BE2C (cell line): ENCODE measurements around the gene CTSO.

ENCODE experiments used
- DNase-seq: peaks from one replicate; pipeline ENCODE4 v3.0.0-alpha.2; 2020
- H3K27me3 ChIP-seq: fragments of 250-450 bp; sonication (Bioruptor Pico); 2 replicates; pipeline ENCODE4 v1.5.1; 2020; ENCODE audit warnings: mild to moderate bottlenecking
- H3K36me3 ChIP-seq: fragments of 250-450 bp; sonication (Bioruptor Pico); 2 replicates; pipeline ENCODE4 v1.5.1; 2020; ENCODE audit warnings: mild to moderate bottlenecking
- H3K4me1 ChIP-seq: fragments of 250-450 bp; sonication (Bioruptor Pico); 2 replicates; pipeline ENCODE4 v1.5.1; 2020
- H3K4me3 ChIP-seq: 2 replicates; pipeline ENCODE4 v1.5.1; 2011; ENCODE audit warnings: low read depth, low read length
- H3K9me3 ChIP-seq: fragments of 250-450 bp; sonication (Bioruptor Pico); 2 replicates; pipeline ENCODE4 v1.5.1; 2020
- TF ChIP-seq, protein P1 (sequence below): IDR thresholded peaks from 2 replicates; pipeline ENCODE4 v1.5.1; 2012; ENCODE audit warnings: mild to moderate bottlenecking, low read depth, low read length

Gene CTSO

DNA sequence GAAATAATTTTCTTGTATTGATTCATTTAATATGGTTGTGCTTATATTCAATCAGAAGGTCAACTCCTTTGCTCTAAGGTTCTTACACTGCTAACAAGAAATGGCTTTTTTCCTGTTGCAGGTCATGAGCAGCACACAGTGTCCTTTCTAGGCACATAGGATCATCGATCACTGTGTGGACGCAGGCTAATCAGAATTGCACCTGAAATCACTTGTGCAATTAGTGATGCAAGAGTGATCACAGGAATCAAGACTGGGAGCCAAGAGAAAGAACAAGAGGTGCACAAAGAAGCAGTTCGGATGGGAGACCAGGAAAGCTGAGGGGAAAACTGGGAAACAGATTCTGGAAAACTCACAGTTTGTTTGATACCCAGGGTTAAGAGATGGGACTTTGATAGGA is 29.0 kb downstream of the CTSO start:
- TF ChIP-seq, protein P1, sequence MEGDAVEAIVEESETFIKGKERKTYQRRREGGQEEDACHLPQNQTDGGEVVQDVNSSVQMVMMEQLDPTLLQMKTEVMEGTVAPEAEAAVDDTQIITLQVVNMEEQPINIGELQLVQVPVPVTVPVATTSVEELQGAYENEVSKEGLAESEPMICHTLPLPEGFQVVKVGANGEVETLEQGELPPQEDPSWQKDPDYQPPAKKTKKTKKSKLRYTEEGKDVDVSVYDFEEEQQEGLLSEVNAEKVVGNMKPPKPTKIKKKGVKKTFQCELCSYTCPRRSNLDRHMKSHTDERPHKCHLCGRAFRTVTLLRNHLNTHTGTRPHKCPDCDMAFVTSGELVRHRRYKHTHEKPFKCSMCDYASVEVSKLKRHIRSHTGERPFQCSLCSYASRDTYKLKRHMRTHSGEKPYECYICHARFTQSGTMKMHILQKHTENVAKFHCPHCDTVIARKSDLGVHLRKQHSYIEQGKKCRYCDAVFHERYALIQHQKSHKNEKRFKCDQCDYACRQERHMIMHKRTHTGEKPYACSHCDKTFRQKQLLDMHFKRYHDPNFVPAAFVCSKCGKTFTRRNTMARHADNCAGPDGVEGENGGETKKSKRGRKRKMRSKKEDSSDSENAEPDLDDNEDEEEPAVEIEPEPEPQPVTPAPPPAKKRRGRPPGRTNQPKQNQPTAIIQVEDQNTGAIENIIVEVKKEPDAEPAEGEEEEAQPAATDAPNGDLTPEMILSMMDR: no peak
- Histone ChIP-seq H3K9me3 (no peaks in the 10 kb centered on the region), H3K36me3 (no peaks in the 10 kb centered on the region), H3K27me3 (no peaks in the 10 kb centered on the region), H3K4me1 (no peaks in the 10 kb centered on the region), H3K4me3 (no peak overlapping the region)
- no peak for DNase-seq

DNA sequence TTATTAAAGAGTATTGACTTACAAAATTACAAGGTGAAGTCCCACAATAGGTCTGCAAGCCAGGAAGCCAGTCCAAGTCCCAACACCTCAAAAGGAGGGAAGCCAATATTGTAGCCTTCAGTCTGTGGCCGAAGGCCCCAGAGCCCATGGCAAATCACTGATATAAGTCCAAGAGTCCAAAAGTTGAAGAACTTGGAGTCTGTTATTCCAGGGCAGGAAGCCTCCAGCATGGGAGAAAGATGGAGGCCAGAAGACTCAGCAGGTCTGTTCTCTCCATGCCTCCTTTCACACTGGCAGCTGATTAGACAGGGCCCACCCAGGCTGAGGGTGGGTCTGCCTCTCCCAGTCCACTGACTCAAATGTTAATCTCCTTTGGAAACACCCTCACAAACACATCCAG is 32.1 kb downstream of the CTSO start:
- H3K4me3 ChIP-seq: no peak overlapping the region
- DNase-seq: no peak
- TF ChIP-seq, protein P1: no peak
- H3K9me3 ChIP-seq: no peaks in the 10 kb centered on the region
- H3K27me3 ChIP-seq: no peaks in the 10 kb centered on the region; the same call in 1 of the 2 replicates
- no peaks in the 10 kb centered on the region for H3K36me3 ChIP-seq
- no peaks in the 10 kb centered on the region for H3K4me1 ChIP-seq

DNA sequence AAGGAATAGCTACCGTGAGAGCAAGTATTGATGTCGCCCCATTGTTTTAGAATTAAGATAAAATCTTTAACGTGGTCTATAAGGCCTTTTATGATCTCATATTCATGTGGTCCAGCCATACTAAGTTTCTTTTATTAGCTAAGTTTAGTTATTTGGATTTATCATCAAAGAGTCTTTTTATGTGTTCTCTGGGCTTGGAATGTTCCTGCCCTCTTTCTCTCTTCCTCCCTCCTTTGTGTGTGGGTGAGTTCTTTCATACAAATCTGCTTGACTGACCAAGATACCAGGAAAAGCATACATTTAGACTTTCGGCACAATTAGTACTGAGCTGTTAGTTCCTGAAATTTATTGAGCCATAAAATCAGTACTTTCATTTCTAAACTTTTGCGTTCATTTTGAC is 38.9 kb downstream of the CTSO start:
- H3K4me3 ChIP-seq: no peak overlapping the region
- no peaks in the 10 kb centered on the region for H3K9me3 ChIP-seq
- no peak for DNase-seq
- no peaks in the 10 kb centered on the region for H3K4me1 ChIP-seq
- TF ChIP-seq, protein P1: no peak
- H3K36me3 ChIP-seq: no peaks in the 10 kb centered on the region
- H3K27me3 ChIP-seq: peaks cover 4% of the 10 kb centered on the region; the same call in 1 of the 2 replicates

DNA sequence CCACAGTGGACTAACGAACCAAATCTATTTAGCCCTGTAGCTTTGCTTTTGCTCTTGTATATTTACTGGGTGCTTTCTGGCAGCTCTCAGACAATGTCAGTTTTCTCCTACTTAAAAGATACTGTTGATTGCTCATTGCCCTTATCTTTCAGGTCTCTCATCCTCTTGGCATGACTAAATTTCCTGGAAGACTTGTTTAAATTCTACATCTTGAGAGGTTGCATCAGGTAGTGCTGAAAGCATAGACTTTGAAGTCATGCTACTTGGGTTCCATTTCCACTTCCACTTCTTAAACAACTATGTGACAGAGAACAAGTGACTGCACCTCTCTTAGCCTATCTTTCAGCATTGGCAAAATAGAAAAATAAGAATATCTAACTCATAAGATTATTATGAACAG is 41.8 kb downstream of the CTSO start:
- Histone ChIP-seq H3K27me3 (peaks cover 4% of the 10 kb centered on the region), H3K4me1 (no peaks in the 10 kb centered on the region), H3K9me3 (no peaks in the 10 kb centered on the region), H3K4me3 (no peak overlapping the region), H3K36me3 (no peaks in the 10 kb centered on the region)
- no peak for DNase-seq
- TF ChIP-seq, protein P1: no peak

DNA sequence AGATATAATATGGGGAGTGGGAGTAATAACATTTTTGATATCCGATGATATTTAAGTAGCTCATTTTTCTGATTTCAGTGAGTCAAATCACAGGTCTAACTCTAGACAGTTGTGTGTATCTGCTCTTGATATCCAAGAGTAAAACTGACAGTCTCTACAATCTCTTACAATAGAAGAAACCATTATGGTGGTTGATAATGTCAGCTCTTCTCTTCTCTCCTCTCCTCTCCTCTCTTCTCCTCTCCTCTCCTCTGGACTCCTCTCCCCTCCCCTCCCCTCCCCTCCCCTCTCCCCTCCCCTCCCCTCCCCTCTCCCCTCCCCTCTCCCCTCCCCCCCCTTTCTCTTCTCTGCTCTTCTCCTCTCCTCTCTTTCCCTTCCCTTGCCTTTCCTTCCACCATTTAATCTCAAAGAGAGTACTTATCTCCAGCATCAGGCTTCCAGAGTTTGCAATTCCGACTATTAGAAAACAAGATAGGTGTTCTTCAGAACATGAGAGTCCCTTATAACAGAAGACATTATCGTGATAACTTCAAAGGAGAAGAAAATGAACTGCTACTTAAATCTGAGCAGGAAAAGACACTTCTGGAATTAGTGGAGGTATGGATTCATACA is 43.9 kb downstream of the CTSO start:
- no peaks in the 10 kb centered on the region for H3K4me1 ChIP-seq
- no peaks in the 10 kb centered on the region for H3K36me3 ChIP-seq
- no peaks in the 10 kb centered on the region; the same call in 1 of the 2 replicates for H3K27me3 ChIP-seq
- no peak overlapping the region for H3K4me3 ChIP-seq
- H3K9me3 ChIP-seq: no peaks in the 10 kb centered on the region
- TF ChIP-seq, protein P1: no peak
- no peak for DNase-seq

DNA sequence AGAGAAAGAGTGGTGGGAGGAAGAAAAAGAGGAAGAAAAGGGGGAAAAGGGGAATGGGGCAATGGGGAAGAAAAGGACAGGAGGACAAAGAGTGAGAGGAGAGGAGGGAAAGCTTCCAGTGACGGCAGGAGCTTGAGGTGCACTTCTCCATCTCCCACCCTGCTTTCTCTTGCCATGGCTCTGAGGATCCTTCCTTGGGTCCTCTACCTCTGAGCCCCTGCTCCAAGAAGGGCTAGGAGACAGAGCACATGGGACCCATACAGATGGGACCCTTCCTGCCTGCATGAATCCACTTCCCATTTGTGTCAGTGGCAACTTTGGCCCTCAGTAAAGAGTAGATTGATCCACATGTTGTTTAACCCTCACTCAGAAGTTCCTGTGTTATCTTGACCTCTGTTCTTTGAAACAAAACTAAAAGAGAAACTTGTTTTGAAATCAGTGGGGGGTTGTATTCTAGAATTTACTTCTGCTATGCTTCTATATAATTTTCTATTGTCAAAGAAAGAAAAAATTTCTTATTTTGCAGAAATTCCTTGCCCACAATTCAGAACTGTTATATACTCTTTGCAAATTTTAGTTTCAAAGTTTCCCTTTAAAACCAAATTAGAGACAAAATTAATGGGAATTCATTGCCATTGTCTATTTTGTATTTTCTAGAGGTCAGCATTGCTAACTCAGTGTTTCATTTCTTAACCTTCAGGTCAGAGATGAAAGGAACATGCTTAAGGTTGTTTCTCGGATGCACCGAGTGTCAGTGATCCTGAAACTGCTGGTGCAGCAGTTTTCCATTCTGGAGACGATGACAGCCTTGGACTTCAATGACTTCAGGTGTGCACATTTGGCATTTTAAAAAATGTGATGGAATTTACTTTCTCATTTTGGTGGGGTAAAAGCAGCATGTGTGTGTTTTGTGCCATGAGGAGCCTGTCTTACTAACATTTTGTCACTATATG is 45.2 kb downstream of the CTSO start:
- H3K27me3 ChIP-seq: no peaks in the 10 kb centered on the region; the same call in 1 of the 2 replicates
- no peaks in the 10 kb centered on the region for H3K36me3 ChIP-seq
- TF ChIP-seq, protein P1: no peak
- no peak overlapping the region for H3K4me3 ChIP-seq
- no peaks in the 10 kb centered on the region for H3K9me3 ChIP-seq
- no peak for DNase-seq
- H3K4me1 ChIP-seq: no peaks in the 10 kb centered on the region
